NCI-H128 (cell line): ENCODE results near the gene ARHGAP21.
"Not testable (repeated sequence)": the region's sequence is repeated elsewhere in the genome, so short reads cannot be mapped to it uniquely, and the experiment has no call there.

Source experiments
- DNase-seq: peaks from one replicate; lab custom pipeline; 2025; ENCODE audit not compliant: unreplicated experiment; lab: John Stamatoyannopoulos, UW

Gene ARHGAP21

GRCh38 chr10:24643679-24644209 is 79.9 kb downstream of the ARHGAP21 start:
- DNase-seq, result no peak

- peak; percentile 2 for DNase-seq
Observed at GRCh38 chr10:24642921-24643678, 80.6 kb downstream of the ARHGAP21 start.

GRCh38 chr10:24639124-24639523 is 84.6 kb downstream of the ARHGAP21 start:
- DNase-seq, result no peak

- DNase-seq, result no peak
Observed at GRCh38 chr10:24625778-24626177, 97.9 kb downstream of the ARHGAP21 start.

- no peak for DNase-seq
Observed at GRCh38 chr10:24623383-24623782, 100.3 kb downstream of the ARHGAP21 start.

GRCh38 chr10:24622781-24623301 is 100.8 kb downstream of the ARHGAP21 start:
- DNase-seq, result no peak

GRCh38 chr10:24621035-24621795 is 102.5 kb downstream of the ARHGAP21 start:
- not testable (repeated sequence) for DNase-seq

- not testable (repeated sequence) for DNase-seq
Observed at GRCh38 chr10:24619994-24620310, 103.7 kb downstream of the ARHGAP21 start.

- DNase-seq, result not testable (repeated sequence)
Observed at GRCh38 chr10:24619291-24619993, 104.2 kb downstream of the ARHGAP21 start.

GRCh38 chr10:24618401-24618800 is 105.3 kb downstream of the ARHGAP21 start:
- DNase-seq, result no peak

- DNase-seq, result no peak
Observed at GRCh38 chr10:24617771-24618396, 105.8 kb downstream of the ARHGAP21 start.

GRCh38 chr10:24616536-24616935 is 107.2 kb downstream of the ARHGAP21 start:
- DNase-seq, result no peak

- DNase-seq, result no peak
Observed at GRCh38 chr10:24606021-24606420, 117.7 kb downstream of the ARHGAP21 start.

GRCh38 chr10:24605141-24605540 is 118.5 kb downstream of the ARHGAP21 start:
- DNase-seq, result no peak

GRCh38 chr10:24603333-24603732 is 120.4 kb downstream of the ARHGAP21 start:
- no peak for DNase-seq

- DNase-seq, result no peak
Observed at GRCh38 chr10:24597961-24598360, 125.7 kb downstream of the ARHGAP21 start.

- DNase-seq, result no peak
Observed at GRCh38 chr10:24597426-24597825, 126.3 kb downstream of the ARHGAP21 start.

GRCh38 chr10:24596217-24596930 is 127.3 kb downstream of the ARHGAP21 start:
- no peak for DNase-seq

- no peak for DNase-seq
Observed at GRCh38 chr10:24590697-24591457, 132.8 kb downstream of the ARHGAP21 start.
